Smooth muscle cell (in vitro differentiated cells): ENCODE measurements around the gene COBLL1. TPM values are rescaled to one million over a fixed set of nuclear protein-coding genes. Genes with fewer than 3 reads are reported as not detected.

ENCODE experiments used
- DNase-seq: peaks from one replicate; lab custom pipeline; 2025; ENCODE audit not compliant: unreplicated experiment; lab: John Stamatoyannopoulos, UW
- H2AFZ ChIP-seq: fragments of 200-600 bp; sonication (generic); 2 replicates; pipeline ENCODE4 v1.6.0; 2016; ENCODE audit warnings: antibody characterized with exemption, low read depth, mild to moderate bottlenecking
- H3F3A ChIP-seq: fragments of 200-600 bp; sonication (generic); 2 replicates; pipeline ENCODE4 v1.6.0; 2017; ENCODE audit warnings: antibody characterized with exemption, low read depth
- H3K27ac ChIP-seq: fragments of 200-600 bp; sonication (generic); 2 replicates; pipeline ENCODE4 v1.5.1; 2016; ENCODE audit warnings: low read depth, mild to moderate bottlenecking
- H3K27me3 ChIP-seq: fragments of 200-600 bp; sonication (generic); 2 replicates; pipeline ENCODE4 v1.6.1; 2016; ENCODE audit warnings: low read depth, mild to moderate bottlenecking
- H3K36me3 ChIP-seq: fragments of 200-600 bp; sonication (generic); 2 replicates; pipeline ENCODE4 v1.5.1; 2016; ENCODE audit warnings: low read depth
- H3K4me1 ChIP-seq: fragments of 200-600 bp; sonication (generic); 2 replicates; pipeline ENCODE4 v1.5.1; 2016; ENCODE audit warnings: low read depth
- H3K4me2 ChIP-seq: fragments of 200-600 bp; sonication (generic); 2 replicates; pipeline ENCODE4 v1.6.0; 2016; ENCODE audit warnings: mild to moderate bottlenecking
- H3K4me3 ChIP-seq: fragments of 200-600 bp; sonication (generic); 2 replicates; pipeline ENCODE4 v1.5.1; 2016; ENCODE audit warnings: mild to moderate bottlenecking
- H3K79me2 ChIP-seq: fragments of 200-600 bp; sonication (generic); 2 replicates; pipeline ENCODE4 v1.6.0; 2016; ENCODE audit warnings: low read depth, mild to moderate bottlenecking
- H3K9ac ChIP-seq: fragments of 200-600 bp; sonication (generic); 2 replicates; pipeline ENCODE4 v1.6.0; 2016; ENCODE audit warnings: low read depth
- H3K9me3 ChIP-seq: fragments of 200-600 bp; sonication (generic); replicated peaks from 2 replicates; pipeline ENCODE4 v1.5.1; 2016; ENCODE audit warnings: low read depth
- H4K20me1 ChIP-seq: fragments of 200-600 bp; sonication (generic); 2 replicates; pipeline ENCODE4 v1.6.0; 2016; ENCODE audit warnings: low read depth
- WGBS: methylation state at CpG from one replicate; pipeline ENCODE4 v1.1.7; 2016; ENCODE audit warnings: low lambda C conversion rate; 5-methylcytosine and 5-hydroxymethylcytosine counted together
- polyA plus RNA-seq: library from polyadenylated mRNA; unstranded; fragments of >200 nt; fragmentation: Nextera tagmentation; extraction: Ambion mirVana; gene quantifications from 2 replicates; pipeline ENCODE4 v1.2.1, GENCODE V29; 2016
- total RNA-seq: library from RNA; depleted of rRNA; stranded (reverse); fragments of >200 nt; gene quantifications from 2 replicates; pipeline ENCODE4 v1.2.3, GENCODE V29; 2014
- TF ChIP-seq, protein P1 (sequence below): fragments of 200-600 bp; sonication (generic); IDR thresholded peaks from 2 replicates; pipeline ENCODE4 v1.5.1; 2017; ENCODE audit warnings: borderline replicate concordance, mild to moderate bottlenecking, antibody characterized with exemption; ENCODE audit not compliant: insufficient read depth, poor library complexity, severe bottlenecking

The COBLL1 gene
- total and polyA plus RNA-seq, 2 experiments from 2014 or later = 5.2 to 17.4 TPM

DNA sequence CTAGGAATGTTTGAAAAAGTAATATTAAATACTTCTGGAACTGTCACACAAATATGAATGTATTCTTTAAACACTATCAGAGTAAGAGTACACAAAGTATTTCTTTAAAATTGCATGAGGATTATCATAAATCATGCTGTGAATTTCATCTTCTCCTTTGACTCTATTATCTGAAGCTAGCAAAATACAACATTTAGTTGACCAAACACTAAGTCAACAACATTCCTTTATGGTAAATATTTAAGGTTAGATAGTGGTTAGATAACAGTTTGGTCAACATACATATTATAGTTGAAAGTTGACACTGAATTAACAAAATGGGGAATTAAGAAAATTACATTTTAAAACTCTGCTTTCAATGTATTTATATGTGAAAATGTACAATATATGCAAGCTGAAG, 148.2 kb downstream of the COBLL1 start:
- no peaks in the 10 kb centered on the region for H3K4me1 ChIP-seq
- H3K27me3 ChIP-seq = no peaks in the 10 kb centered on the region
- H3K27ac ChIP-seq = no peak overlapping the region
- H3K9ac ChIP-seq = no peak overlapping the region
- TF ChIP-seq, protein P1, sequence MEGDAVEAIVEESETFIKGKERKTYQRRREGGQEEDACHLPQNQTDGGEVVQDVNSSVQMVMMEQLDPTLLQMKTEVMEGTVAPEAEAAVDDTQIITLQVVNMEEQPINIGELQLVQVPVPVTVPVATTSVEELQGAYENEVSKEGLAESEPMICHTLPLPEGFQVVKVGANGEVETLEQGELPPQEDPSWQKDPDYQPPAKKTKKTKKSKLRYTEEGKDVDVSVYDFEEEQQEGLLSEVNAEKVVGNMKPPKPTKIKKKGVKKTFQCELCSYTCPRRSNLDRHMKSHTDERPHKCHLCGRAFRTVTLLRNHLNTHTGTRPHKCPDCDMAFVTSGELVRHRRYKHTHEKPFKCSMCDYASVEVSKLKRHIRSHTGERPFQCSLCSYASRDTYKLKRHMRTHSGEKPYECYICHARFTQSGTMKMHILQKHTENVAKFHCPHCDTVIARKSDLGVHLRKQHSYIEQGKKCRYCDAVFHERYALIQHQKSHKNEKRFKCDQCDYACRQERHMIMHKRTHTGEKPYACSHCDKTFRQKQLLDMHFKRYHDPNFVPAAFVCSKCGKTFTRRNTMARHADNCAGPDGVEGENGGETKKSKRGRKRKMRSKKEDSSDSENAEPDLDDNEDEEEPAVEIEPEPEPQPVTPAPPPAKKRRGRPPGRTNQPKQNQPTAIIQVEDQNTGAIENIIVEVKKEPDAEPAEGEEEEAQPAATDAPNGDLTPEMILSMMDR = no peak
- no peaks in the 10 kb centered on the region for H3K9me3 ChIP-seq
- no peak overlapping the region for H3K4me2 ChIP-seq
- H3K79me2 ChIP-seq = no peaks in the 10 kb centered on the region
- no peaks in the 10 kb centered on the region for H3K36me3 ChIP-seq
- no peak overlapping the region for H2AFZ ChIP-seq
- no peaks in the 10 kb centered on the region for H3F3A ChIP-seq
- no peaks in the 10 kb centered on the region for H4K20me1 ChIP-seq
- no peak for DNase-seq
- no peak overlapping the region for H3K4me3 ChIP-seq

DNA sequence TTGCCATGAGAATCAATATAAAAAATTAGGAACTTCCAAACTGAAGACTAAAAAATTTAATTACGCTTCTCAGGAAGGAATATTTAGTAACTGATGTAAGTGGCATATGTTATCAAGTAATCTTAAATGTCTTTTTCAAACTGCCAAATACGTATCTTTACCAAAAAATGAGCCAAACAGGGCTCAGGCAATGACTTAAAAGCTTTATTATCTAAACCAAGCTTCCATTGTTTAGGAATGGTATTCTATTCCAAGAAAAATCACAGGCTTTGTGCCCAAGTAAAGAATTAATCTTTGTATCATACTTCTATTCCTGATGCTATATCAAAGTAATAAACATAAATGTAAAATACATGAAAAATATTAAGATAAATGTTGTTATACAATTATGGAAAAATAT, 148.7 kb downstream of the COBLL1 start:
- H3K4me1 ChIP-seq = no peaks in the 10 kb centered on the region
- H3K4me2 ChIP-seq = no peak overlapping the region
- H2AFZ ChIP-seq = no peak overlapping the region
- no peak overlapping the region for H3K9ac ChIP-seq
- no peak for DNase-seq
- no peaks in the 10 kb centered on the region for H4K20me1 ChIP-seq
- no peaks in the 10 kb centered on the region for H3K36me3 ChIP-seq
- no peaks in the 10 kb centered on the region for H3F3A ChIP-seq
- no peaks in the 10 kb centered on the region for H3K79me2 ChIP-seq
- 94% methylated on average over 2 of the region's 2 CpGs for WGBS
- no peak overlapping the region for H3K27ac ChIP-seq
- TF ChIP-seq, protein P1 = no peak
- no peaks in the 10 kb centered on the region for H3K27me3 ChIP-seq
- no peaks in the 10 kb centered on the region for H3K9me3 ChIP-seq
- H3K4me3 ChIP-seq = no peak overlapping the region

DNA sequence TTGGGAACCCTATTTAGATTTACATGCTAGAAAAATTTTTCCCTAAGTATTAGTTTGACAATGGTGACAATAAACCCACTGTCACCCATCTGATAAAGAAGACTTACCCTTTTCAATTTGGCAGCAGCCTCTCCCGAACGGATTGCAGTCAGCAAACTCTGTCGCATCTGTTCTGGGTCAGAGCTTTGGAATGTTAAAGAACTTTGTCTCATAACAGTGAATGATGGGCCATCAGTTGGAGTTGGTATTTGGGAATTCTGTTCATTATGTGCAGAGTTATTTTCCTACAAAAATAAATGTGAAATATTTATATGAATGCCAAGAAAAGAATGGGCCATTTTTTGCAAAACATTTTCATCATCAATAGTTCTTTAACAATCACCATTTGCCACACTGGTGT, 149.5 kb downstream of the COBLL1 start:
- Histone ChIP-seq H3K27me3 (no peaks in the 10 kb centered on the region), H3K36me3 (no peaks in the 10 kb centered on the region), H3K27ac (no peak overlapping the region), H3K79me2 (no peaks in the 10 kb centered on the region), H4K20me1 (no peaks in the 10 kb centered on the region), H3K4me1 (no peaks in the 10 kb centered on the region), H3K4me3 (no peak overlapping the region), H3K9me3 (no peaks in the 10 kb centered on the region), H3K9ac (no peak overlapping the region), H2AFZ (no peak overlapping the region), H3F3A (no peaks in the 10 kb centered on the region), H3K4me2 (no peak overlapping the region)
- TF ChIP-seq, protein P1 = no peak
- no peak for DNase-seq
- 20% methylated on average over 3 of the region's 3 CpGs for WGBS

DNA sequence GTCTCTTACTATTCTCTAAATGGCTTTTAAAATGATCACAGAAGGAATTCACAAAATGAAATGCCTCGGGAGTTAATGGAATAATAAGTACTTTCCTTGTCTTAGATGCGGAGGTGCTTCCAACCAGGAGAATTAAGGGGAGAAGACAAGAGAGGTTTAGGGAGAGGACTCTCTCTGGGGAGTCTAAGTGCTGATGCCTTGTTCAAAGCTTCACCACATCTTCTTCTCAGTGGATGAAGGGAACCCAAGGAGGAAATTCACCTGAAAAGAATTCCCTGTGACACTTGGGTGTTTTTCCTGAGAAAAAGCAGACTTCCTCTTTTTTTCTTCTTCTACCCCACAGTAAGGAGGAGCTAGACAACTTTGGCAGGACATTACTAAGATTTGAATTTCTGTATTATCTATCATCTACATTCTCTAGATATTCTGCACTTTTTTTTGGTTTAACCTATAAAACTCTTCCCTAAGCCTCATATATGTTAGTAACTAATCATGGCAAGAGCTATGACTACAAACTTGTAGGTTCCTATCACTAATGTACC, 150.2 kb downstream of the COBLL1 start:
- Histone ChIP-seq H3K27ac (no peak overlapping the region), H3K4me1 (no peaks in the 10 kb centered on the region), H3K4me2 (no peak overlapping the region), H3K27me3 (no peaks in the 10 kb centered on the region), H3K79me2 (no peaks in the 10 kb centered on the region), H3F3A (no peaks in the 10 kb centered on the region), H2AFZ (no peak overlapping the region), H3K9ac (no peak overlapping the region), H4K20me1 (no peaks in the 10 kb centered on the region), H3K4me3 (no peak overlapping the region), H3K36me3 (no peaks in the 10 kb centered on the region), H3K9me3 (no peaks in the 10 kb centered on the region)
- WGBS = 81% methylated on average over 2 of the region's 2 CpGs
- TF ChIP-seq, protein P1 = no peak
- DNase-seq = no peak
